Thyroid gland (tissue), 4 donors: ENCODE results near the gene TSPAN9.

Experiments used
- CTCF ChIP-seq, 6 experiments: fragments of 200-600 bp in 3 of 6; fragments of 450-650 bp in 3 of 6; sonication (generic) in 3 of 6; IDR thresholded peaks; one replicate each; pipeline ENCODE4 v1.5.1; 2016 to 2019; ENCODE audit warnings: antibody characterized with exemption in 6 of 6, mild to moderate bottlenecking in 2 of 6, inconsistent platforms in 1 of 6, moderate library complexity in 1 of 6
- POLR2A ChIP-seq, 2 donors: fragments of 450-650 bp; IDR thresholded peaks; one replicate each; pipeline ENCODE4 v1.6.1; 2017; ENCODE audit warnings: antibody characterized with exemption in 2 of 2, mild to moderate bottlenecking in 2 of 2, moderate library complexity in 1 of 2

GRCh38 chr12:3218228-3219171 lies 141.3 kb downstream of the TSPAN9 start:
- TF ChIP-seq POLR2A (IDR thresholded peaks at IDR 0.05) (no peak), CTCF (IDR thresholded peaks at IDR 0.05) (no peak)
